Epithelial cell of proximal tubule (primary cell): ENCODE results near the gene ZNF90. TPM values are rescaled to one million over a fixed set of nuclear protein-coding genes. Genes with fewer than 3 reads are reported as not detected.
A peak's percentile ranks its signal among the peaks of the same experiment; 100 is the strongest.
"Not testable (repeated sequence)": the region's sequence is repeated elsewhere in the genome, so short reads cannot be mapped to it uniquely, and the experiment has no call there.

ENCODE experiments used
- DNase-seq: peaks from one replicate; pipeline ENCODE4 v3.0.0-alpha.2; 2011; ENCODE audit warnings: low read depth
- H3K4me3 ChIP-seq: 2 replicates; pipeline ENCODE4 v1.5.1; 2011; ENCODE audit warnings: low read depth, mild to moderate bottlenecking, low read length
- total RNA-seq: library from RNA; depleted of rRNA; stranded (reverse); fragments of >200 nt; gene quantifications from 2 replicates; pipeline ENCODE4 v1.2.3, GENCODE V29; 2015
- TF ChIP-seq, protein P1 (sequence below): conservative IDR thresholded peaks from 2 replicates; pipeline ENCODE4 v1.5.1; 2012; ENCODE audit warnings: low read depth, mild to moderate bottlenecking, low read length

The ZNF90 gene
- total RNA-seq, 1 donor from 2014 or later: 3.6 TPM

DNA sequence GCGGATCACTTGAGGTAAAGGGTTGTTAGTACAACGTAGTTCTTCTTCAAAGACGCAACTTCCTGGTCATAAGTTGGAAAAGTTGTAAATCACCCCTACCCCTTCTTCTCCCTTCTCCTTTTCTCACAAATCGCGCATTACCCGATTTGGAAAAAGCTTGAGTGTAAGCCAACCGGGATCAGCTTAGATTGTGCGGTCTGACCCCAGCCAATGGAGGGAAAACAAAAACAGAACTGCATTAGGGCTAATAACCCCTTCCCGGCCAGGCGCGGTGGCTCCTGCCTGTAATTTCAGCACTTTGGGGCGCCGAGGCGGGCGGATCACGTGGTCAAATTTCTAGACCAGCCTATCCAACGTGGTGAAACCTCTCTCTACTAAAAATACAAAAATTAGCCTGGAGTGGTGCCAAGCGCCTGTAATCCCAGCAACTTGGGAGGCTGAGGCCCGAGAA, 806 bp downstream of the ZNF90 start:
- peak overlapping the region; percentile 70 for H3K4me3 ChIP-seq
- TF ChIP-seq, protein P1, sequence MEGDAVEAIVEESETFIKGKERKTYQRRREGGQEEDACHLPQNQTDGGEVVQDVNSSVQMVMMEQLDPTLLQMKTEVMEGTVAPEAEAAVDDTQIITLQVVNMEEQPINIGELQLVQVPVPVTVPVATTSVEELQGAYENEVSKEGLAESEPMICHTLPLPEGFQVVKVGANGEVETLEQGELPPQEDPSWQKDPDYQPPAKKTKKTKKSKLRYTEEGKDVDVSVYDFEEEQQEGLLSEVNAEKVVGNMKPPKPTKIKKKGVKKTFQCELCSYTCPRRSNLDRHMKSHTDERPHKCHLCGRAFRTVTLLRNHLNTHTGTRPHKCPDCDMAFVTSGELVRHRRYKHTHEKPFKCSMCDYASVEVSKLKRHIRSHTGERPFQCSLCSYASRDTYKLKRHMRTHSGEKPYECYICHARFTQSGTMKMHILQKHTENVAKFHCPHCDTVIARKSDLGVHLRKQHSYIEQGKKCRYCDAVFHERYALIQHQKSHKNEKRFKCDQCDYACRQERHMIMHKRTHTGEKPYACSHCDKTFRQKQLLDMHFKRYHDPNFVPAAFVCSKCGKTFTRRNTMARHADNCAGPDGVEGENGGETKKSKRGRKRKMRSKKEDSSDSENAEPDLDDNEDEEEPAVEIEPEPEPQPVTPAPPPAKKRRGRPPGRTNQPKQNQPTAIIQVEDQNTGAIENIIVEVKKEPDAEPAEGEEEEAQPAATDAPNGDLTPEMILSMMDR: no peak
- DNase-seq: no peak

DNA sequence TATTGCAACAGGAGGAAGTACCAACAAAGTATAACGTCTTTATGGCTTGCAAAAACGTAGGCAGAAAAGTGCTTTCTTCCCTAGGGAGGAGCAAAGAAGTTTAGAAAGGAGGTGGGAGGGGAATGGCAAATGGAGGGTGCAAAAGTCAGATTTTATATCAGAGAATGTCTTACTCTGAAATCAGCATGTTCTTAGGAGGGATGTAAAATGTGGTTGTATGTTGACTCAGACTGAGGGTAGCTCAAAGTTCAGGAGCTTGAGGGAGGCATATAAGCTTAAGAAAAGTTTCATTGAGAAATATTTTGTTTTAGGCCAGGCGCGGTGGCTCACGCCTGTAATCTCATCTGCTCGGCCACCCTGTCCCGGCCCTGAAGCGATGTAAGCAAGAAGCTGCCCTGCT, 1.7 kb downstream of the ZNF90 start:
- no peak overlapping the region for H3K4me3 ChIP-seq
- DNase-seq: no peak
- TF ChIP-seq, protein P1: no peak

DNA sequence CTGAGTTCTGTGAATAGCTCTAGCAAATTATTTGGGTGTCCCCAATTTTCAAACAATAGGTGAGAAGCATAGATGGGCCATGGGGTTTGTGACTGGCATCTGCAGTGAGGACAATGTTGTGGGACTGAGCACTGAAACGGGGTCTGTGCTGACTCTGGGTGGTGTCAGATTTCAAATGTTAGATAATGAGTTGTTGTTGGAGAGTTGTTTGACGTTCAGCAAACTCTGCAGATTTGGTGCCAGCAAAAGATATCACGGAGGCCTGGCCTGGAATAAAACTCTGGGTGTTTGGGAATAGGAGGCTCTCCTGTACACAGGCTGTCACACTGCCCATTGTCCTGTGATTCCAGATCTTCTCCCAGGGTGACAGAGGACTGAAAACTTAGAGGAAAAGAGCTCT, 2.9 kb downstream of the ZNF90 start:
- TF ChIP-seq, protein P1: no peak
- no peak overlapping the region for H3K4me3 ChIP-seq
- DNase-seq: no peak

DNA sequence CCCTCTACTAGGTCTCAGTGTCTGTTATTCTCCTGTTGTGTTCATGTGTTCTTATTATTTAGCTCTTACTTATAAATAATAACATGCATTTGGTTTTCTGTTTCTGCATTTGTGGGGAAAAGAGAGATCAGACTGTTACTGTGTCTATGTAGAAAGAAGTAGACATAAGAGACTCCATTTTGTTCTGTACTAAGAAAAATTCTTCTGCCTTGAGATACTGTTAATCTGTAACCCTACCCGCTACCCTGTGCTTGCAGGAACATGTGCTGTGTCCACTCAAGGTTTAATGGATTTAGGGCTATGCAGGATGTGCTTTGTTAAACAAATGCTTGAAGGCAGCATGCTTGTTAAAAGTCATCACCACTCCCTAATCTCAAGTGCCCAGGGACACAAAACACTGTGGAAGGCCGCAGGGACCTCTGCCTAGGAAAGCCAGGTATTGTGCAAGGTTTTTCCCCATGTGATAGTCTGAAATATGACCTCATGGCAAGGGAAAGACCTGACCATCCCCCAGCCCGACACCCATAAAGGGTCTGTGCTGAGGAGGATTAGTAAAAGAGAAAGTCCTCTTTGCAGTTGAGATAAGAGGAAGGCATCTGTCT, 4.5 kb downstream of the ZNF90 start:
- not testable (repeated sequence) for DNase-seq

DNA sequence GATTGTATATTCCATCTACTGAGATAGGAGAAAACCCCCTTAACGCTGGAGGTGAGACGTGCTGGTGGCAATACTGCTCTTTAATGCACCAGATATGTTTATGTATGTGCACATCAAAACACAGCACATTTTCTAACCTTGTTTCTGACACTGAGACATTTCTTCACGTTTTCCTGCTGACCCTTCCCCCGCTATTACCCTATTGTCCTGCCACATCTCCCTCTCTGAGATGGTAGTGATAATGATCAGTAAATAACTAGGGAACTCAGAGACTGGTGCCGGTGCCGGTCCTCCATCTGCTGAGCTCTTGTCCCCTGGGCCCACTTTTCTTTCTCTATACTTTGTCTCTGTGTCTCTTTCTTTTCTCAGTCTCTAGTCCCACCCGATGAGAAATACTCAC, 5.1 kb downstream of the ZNF90 start:
- not testable (repeated sequence) for DNase-seq, H3K4me3 ChIP-seq

More for the DNA sequence above, 4.5 kb downstream of the ZNF90 start:
- not testable (repeated sequence) for H3K4me3 ChIP-seq

DNA sequence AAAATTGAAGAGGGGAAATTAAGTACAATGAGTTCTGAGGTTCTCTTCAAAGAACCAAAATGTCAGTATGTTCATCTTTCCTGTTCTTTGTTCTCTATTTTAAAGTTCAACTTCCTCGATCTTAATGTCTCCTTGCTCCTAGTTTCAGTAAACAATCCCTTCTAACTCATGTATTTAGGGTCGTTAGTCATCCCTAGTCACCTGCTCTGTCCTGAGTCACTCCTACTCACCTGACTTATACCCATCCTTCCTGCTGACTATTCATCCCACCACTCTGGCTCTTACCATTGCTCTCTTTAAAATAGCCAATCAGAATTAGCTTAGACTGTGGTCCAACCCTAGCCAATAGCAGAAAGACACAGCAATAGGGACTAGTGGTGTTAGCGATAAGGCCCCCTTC, 24.3 kb downstream of the ZNF90 start:
- H3K4me3 ChIP-seq: no peak overlapping the region
- no peak for DNase-seq
- TF ChIP-seq, protein P1: no peak

DNA sequence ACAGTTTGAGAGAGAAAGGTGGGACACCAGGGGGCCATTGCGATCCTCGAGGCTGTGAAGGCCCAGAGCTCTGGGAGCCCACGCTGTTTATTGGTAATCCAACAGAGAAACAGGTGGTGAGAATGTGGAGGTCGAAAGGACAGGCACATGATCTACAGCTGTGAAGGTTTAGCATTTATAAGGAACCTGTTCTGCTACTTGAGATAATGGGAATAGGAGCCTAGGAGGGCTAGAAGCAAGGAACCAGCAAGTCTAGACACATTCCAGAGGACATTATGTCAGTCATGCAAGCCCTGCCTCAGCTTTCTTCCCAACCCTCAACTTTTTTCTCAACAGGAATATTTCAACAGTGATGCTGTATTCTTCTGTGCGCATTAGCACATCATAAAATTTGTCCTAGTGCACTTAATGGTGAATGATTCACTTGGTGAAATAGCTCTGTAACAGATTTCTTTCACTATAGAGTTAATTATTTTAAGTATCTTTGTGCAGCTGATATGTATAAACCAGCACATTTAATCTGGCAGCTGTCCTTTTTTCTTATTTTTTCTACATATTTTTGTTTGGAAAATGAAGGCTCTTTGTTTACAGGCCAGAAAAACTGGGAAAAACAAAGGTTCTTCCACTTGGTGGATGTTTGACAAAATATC, 25.4 kb downstream of the ZNF90 start:
- TF ChIP-seq, protein P1: no peak
- DNase-seq: no peak
- H3K4me3 ChIP-seq: no peak overlapping the region

DNA sequence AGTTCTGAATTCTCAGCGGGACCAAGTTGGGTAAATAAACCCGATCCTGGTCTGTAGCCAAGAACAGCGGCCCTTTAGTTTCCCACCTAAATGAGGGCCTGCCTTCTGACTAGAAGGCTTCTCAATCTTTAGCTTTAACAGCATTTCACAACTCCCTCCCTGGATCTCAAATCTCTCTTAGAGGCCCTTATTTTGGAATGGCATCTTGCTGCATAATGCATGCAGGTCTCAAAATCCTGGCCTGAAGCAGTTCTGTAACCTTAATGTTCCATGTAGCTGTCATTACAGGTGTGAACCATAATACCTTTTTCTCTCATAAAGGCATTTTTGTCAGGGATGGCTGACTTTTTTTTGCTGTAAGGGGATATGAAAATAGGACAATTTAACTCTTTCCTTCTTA, 29.5 kb downstream of the ZNF90 start:
- no peak for DNase-seq
- H3K4me3 ChIP-seq: no peak overlapping the region

DNA sequence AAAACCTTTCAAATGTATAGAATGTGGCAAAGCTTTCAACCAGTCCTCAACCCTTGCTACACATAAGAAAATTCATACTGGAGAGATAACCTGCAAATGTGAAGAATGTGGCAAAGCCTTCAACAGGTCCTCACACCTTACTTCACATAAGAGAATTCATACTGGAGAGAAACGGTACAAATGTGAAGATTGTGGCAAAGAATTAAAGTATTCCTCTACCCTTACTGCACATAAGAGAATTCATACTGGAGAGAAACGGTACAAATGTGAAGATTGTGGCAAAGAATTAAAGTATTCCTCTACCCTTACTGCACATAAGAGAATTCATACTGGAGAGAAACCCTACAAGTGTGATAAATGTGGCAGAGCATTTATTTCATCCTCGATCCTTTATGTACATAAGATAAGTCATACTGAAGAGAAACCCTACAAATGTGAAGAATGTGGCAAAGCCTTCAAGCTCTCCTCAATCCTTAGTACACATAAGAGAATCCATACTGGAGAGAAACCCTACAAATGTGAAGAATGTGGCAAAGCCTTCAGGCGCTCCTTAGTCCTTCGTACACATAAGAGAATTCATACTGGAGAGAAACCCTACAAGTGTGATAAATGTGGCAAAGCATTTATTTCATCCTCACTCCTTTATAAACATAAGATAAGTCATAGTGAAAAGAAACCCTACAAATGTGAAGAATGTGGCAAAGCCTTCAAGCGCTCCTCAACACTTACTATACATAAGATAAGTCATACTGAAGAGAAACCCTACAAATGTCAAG, 40.5 kb downstream of the ZNF90 start:
- not testable (repeated sequence) for DNase-seq, H3K4me3 ChIP-seq

More for the DNA sequence above, 29.5 kb downstream of the ZNF90 start:
- TF ChIP-seq, protein P1: no peak
